Cardiac fibroblast (primary cell): ENCODE data around the gene CREB3L2.
A peak's percentile ranks its signal among the peaks of the same experiment; 100 is the strongest.

Experiments
- DNase-seq, 2 donors: peaks; one replicate each; pipeline versions ENCODE4 v3.0.0 to v3.0.0-alpha.2; 2010; ENCODE audit warnings: low read depth in 2 of 2
- H3K4me3 ChIP-seq, 2 donors: replicated peaks in 1 of 2; 1 replicate in 1 of 2; 2 replicates in 1 of 2; pipeline ENCODE4 v1.5.1; 2011; ENCODE audit warnings: low read depth in 2 of 2, low read length in 2 of 2, mild to moderate bottlenecking in 2 of 2, moderate library complexity in 1 of 2
- CTCF ChIP-seq: IDR thresholded peaks from one replicate; pipeline ENCODE4 v1.5.1; 2011; ENCODE audit warnings: low read depth, mild to moderate bottlenecking, low read length, inconsistent platforms

The CREB3L2 gene

GRCh38 chr7:137829337-137829992 lies 172.4 kb downstream of the CREB3L2 start:
- DNase-seq, result peak in 1 of 2 donors; percentile 60
- TF ChIP-seq CTCF, result no peak
- no peak overlapping the region for H3K4me3 ChIP-seq

GRCh38 chr7:137828456-137828855 lies 173.4 kb downstream of the CREB3L2 start:
- TF ChIP-seq CTCF, result no peak
- no peak overlapping the region for H3K4me3 ChIP-seq
- no peak for DNase-seq

GRCh38 chr7:137825489-137825888 lies 176.4 kb downstream of the CREB3L2 start:
- TF ChIP-seq CTCF, result no peak

More at GRCh38 chr7:137825489-137825888, 176.4 kb downstream of the CREB3L2 start:
- DNase-seq, result no peak
- H3K4me3 ChIP-seq, result no peak overlapping the region
